Fibroblast of lung (primary cell): ENCODE results near the gene DEPP1. TPM values are rescaled to one million over a fixed set of nuclear protein-coding genes. Genes with fewer than 3 reads are reported as not detected.

ENCODE experiments used
- DNase-seq, 2 donors: peaks; one replicate each; pipeline versions ENCODE4 v3.0.0 to v3.0.0-alpha.2; 2010; ENCODE audit warnings: low read depth in 2 of 2
- H2AFZ ChIP-seq: 2 replicates; pipeline ENCODE4 v1.5.1; 2012; ENCODE audit warnings: low read length, control low read depth, inconsistent platforms
- H3K27ac ChIP-seq: 2 replicates; pipeline ENCODE4 v1.5.1; 2011; ENCODE audit warnings: low read length, control low read depth; ENCODE audit not compliant: insufficient read depth
- H3K27me3 ChIP-seq: 2 replicates; pipeline ENCODE4 v1.5.1; 2011; ENCODE audit warnings: mild to moderate bottlenecking, low read length; ENCODE audit not compliant: control insufficient read depth, insufficient read depth
- H3K36me3 ChIP-seq: 2 replicates; pipeline ENCODE4 v1.5.1; 2011; ENCODE audit warnings: low read length; ENCODE audit not compliant: control insufficient read depth, insufficient read depth
- H3K4me1 ChIP-seq: 2 replicates; pipeline ENCODE4 v1.5.1; 2011; ENCODE audit warnings: low read length; ENCODE audit not compliant: control insufficient read depth, insufficient read depth; ENCODE audit errors: extremely low read depth
- H3K4me2 ChIP-seq: 2 replicates; pipeline ENCODE4 v1.5.1; 2011; ENCODE audit warnings: low read length, control low read depth; ENCODE audit not compliant: insufficient read depth; ENCODE audit errors: extremely low read depth
- H3K4me3 ChIP-seq, 4 experiments: fragments of 200-600 bp in 1 of 4; sonication (generic) in 1 of 4; replicated peaks in 1 of 4; 2 replicates each; pipeline ENCODE4 v1.5.1; 2011 to 2016; ENCODE audit warnings: low read length in 4 of 4, low read depth in 3 of 4, mild to moderate bottlenecking in 3 of 4, control low read depth in 2 of 4, inconsistent platforms in 1 of 4, mixed read lengths in 1 of 4; ENCODE audit not compliant: insufficient read depth in 1 of 4; ENCODE audit errors: control extremely low read depth in 1 of 4
- H3K79me2 ChIP-seq: 2 replicates; pipeline ENCODE4 v1.5.1; 2012; ENCODE audit warnings: mild to moderate bottlenecking, low read length, inconsistent platforms; ENCODE audit not compliant: control insufficient read depth, insufficient read depth
- H3K9ac ChIP-seq: 2 replicates; pipeline ENCODE4 v1.5.1; 2011; ENCODE audit warnings: mild to moderate bottlenecking, low read length, control low read depth; ENCODE audit not compliant: insufficient read depth
- H3K9me3 ChIP-seq: 2 replicates; pipeline ENCODE4 v1.5.1; 2012; ENCODE audit warnings: low read depth, low read length; ENCODE audit not compliant: control insufficient read depth, insufficient read depth
- H4K20me1 ChIP-seq: 2 replicates; pipeline ENCODE4 v1.5.1; 2011; ENCODE audit warnings: low read length; ENCODE audit not compliant: control insufficient read depth, insufficient read depth; ENCODE audit errors: extremely low read depth
- EZH2 ChIP-seq: IDR thresholded peaks from 2 replicates; pipeline ENCODE4 v1.5.1; 2012; ENCODE audit warnings: low read length, control low read depth, mild to moderate bottlenecking; ENCODE audit errors: missing control alignments
- polyA plus RNA-seq, 2 donors: library from polyadenylated mRNA; depleted of rRNA in 1 of 2; stranded (reverse) in 1 of 2; unstranded in 1 of 2; fragments of >200 nt; gene quantifications; 2 replicates each; pipeline ENCODE4 v1.2.1, GENCODE V29; 2011 to 2012; ENCODE audit warnings: missing spikeins in 1 of 2
- total RNA-seq: library from RNA; depleted of rRNA; stranded (reverse); fragments of >200 nt; gene quantifications from 2 replicates; pipeline ENCODE4 v1.2.1, GENCODE V29; 2014
- TF ChIP-seq, protein P1 (sequence below), 2 donors: IDR thresholded peaks in 1 of 2; conservative IDR thresholded peaks in 1 of 2; 1 replicate in 1 of 2; 2 replicates in 1 of 2; pipeline ENCODE4 v1.5.1; 2011 to 2012; ENCODE audit warnings: low read length in 2 of 2, control low read depth in 1 of 2, inconsistent platforms in 1 of 2, low read depth in 1 of 2, mild to moderate bottlenecking in 1 of 2

DEPP1 gene
- total and polyA plus RNA-seq, 2 donors (not counting 1 experiment from before 2014, with no cell fraction given): 30.3 to 120 TPM

- Histone ChIP-seq H4K20me1 (no peaks in the 10 kb centered on the region), H3K36me3 (no peaks in the 10 kb centered on the region), H2AFZ (no peak overlapping the region), H3K9ac (no peak overlapping the region), H3K4me2 (no peak overlapping the region), H3K27ac (no peak overlapping the region), H3K79me2 (no peaks in the 10 kb centered on the region), H3K4me1 (peaks cover 7% of the 10 kb centered on the region), H3K27me3 (no peaks in the 10 kb centered on the region), H3K4me3 (no peak overlapping the region), H3K9me3 (no peaks in the 10 kb centered on the region)
- DNase-seq: no peak
- TF ChIP-seq, protein P1, sequence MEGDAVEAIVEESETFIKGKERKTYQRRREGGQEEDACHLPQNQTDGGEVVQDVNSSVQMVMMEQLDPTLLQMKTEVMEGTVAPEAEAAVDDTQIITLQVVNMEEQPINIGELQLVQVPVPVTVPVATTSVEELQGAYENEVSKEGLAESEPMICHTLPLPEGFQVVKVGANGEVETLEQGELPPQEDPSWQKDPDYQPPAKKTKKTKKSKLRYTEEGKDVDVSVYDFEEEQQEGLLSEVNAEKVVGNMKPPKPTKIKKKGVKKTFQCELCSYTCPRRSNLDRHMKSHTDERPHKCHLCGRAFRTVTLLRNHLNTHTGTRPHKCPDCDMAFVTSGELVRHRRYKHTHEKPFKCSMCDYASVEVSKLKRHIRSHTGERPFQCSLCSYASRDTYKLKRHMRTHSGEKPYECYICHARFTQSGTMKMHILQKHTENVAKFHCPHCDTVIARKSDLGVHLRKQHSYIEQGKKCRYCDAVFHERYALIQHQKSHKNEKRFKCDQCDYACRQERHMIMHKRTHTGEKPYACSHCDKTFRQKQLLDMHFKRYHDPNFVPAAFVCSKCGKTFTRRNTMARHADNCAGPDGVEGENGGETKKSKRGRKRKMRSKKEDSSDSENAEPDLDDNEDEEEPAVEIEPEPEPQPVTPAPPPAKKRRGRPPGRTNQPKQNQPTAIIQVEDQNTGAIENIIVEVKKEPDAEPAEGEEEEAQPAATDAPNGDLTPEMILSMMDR (conservative IDR thresholded peaks at IDR 0.05 in 1 of 2, IDR thresholded peaks at IDR 0.05 in 1 of 2; ENCODE audit: low read depth in 1 of 2, low read length in 2 of 2): no peak
- no peak for TF ChIP-seq EZH2
These were observed 23.1 kb downstream of the DEPP1 start for GRCh38 chr10:44955413-44956070.

DNA sequence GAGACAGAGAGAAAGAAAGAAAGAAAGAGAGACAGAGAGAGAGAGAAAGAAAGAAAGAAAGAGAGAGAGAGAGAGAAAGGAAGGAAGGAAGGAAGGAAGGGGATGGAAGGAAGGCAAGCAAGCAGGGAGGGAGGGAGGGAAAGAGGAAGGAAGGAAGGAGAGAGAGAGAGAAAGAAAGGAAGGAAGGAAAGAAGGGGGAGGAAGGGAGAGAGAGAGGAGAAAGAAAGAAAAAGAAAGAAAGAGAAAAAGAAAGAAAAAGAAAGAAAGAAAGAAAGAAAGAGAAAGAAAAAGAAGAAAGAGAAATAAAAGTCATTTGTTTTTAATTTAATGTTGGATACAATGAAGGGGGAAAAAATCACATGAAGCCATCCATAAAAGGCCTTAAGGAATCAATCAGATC lies 23.6 kb downstream of the DEPP1 start:
- TF ChIP-seq EZH2: no peak
- TF ChIP-seq, protein P1 (conservative IDR thresholded peaks at IDR 0.05 in 1 of 2, IDR thresholded peaks at IDR 0.05 in 1 of 2; ENCODE audit: low read depth in 1 of 2, low read length in 2 of 2): no peak
- Histone ChIP-seq H3K79me2 (no peaks in the 10 kb centered on the region), H3K27me3 (no peaks in the 10 kb centered on the region), H3K9me3 (no peaks in the 10 kb centered on the region), H3K27ac (no peak overlapping the region), H4K20me1 (no peaks in the 10 kb centered on the region), H3K4me2 (no peak overlapping the region), H2AFZ (no peak overlapping the region), H3K4me1 (peaks cover 6% of the 10 kb centered on the region), H3K4me3 (no peak overlapping the region), H3K36me3 (no peaks in the 10 kb centered on the region), H3K9ac (no peak overlapping the region)
- no peak for DNase-seq

DNA sequence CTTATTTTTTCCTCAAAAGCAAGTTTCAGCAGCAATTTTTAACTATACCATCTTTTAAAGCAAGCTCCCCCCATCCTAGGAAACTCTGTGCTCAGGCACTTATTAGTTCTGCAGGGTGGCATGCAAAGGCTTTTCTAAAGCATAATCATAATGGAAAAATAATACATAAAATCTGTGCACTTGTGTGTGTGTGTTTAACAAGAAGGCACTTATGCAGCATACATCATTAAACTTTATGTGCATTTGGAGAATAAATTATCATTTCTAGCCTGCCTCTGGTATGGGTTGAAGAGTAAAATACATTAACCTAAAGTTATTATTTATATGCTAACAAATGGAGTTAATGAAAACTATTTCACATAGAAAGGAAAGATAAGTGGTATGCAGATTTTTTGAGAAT lies 24.6 kb downstream of the DEPP1 start:
- Histone ChIP-seq H4K20me1 (no peaks in the 10 kb centered on the region), H3K4me2 (no peak overlapping the region), H2AFZ (no peak overlapping the region), H3K27me3 (no peaks in the 10 kb centered on the region), H3K9ac (no peak overlapping the region), H3K9me3 (no peaks in the 10 kb centered on the region), H3K4me3 (no peak overlapping the region), H3K4me1 (peaks cover 5% of the 10 kb centered on the region), H3K27ac (no peak overlapping the region), H3K36me3 (no peaks in the 10 kb centered on the region), H3K79me2 (no peaks in the 10 kb centered on the region)
- TF ChIP-seq EZH2: no peak
- TF ChIP-seq, protein P1 (conservative IDR thresholded peaks at IDR 0.05 in 1 of 2, IDR thresholded peaks at IDR 0.05 in 1 of 2; ENCODE audit: low read depth in 1 of 2, low read length in 2 of 2): no peak
- DNase-seq: no peak
